GM18873 (cell line): ENCODE measurements around the gene PRDX5.

Experiments
- ATAC-seq: cut with Tn5 transposase; IDR thresholded peaks from one replicate; pipeline ENCODE4 v1.9.1; 2021; ENCODE audit warnings: mild to moderate bottlenecking, moderate library complexity, moderate number of reproducible peaks; ENCODE audit not compliant: unreplicated experiment, low FRiP score

Gene PRDX5

DNA sequence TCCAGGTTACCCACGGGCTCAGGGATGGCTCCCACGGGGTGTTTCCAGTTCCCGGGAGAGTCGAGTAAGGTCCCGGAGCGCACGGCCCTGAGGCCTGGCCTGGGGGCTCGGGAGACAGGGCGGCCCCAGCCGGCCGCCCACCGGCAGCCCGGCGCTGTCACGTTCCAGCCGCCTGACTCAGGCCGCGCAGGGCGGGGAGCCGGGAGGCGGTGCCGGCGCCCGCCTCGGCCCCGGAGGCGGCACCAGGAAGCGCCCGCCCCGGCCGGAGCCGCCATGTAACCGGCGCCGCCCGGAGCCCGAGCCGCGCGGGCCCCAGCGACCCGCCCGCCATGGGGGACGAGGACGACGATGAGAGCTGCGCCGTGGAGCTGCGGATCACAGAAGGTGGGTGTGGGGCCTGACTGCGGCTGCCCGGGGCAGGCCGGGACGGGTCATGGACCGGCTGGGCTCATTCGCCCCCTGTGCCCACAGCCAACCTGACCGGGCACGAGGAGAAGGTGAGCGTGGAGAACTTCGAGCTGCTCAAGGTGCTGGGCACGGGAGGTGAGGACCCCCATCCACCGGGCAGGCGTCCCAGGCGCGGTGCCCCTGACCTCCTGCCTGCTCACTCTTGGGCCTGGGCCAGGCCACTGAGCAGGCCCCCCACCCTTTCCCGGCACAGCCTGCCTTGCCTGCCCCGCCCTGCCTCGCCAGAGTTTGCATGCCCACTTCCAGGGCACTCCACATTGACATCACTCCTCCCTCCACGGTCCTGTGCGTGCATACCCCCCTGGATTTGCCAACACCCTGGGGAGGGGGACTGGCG lies 41.2 kb downstream of the PRDX5 start, which contains the start of gene RPS6KA4:
RPS6KA4 (plus strand) TSS at position 256 of the 805 bp plus-strand sequence; CDS start at position 330, 74 bp downstream.
- ATAC-seq = no peak

DNA sequence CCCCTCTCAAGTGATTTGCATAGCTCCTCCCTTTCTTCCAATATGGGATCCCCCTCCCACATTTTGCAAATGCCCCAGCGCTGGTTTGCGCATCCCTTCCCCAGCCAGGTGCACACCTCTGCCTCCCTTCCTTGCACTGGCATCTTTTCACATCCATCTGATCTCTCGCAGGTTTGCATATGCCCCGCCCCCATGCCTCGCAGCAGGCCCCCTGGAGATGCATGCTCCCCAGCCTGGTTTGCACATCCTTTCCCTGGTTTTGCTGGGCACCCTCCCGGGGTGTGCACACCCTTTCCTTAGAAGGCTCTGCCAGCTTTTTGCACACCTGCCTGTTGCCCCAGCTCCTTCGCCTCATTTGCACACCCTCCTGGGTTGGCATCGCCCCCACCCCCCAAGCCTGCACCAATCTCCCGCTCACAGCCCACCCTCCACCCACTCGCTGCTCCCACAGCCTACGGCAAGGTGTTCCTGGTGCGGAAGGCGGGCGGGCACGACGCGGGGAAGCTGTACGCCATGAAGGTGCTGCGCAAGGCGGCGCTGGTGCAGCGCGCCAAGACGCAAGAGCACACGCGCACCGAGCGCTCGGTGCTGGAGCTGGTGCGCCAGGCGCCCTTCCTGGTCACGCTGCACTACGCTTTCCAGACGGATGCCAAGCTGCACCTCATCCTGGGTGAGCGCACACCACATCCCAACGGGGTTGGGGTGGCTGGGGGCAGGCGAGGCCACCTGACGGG lies 42.0 kb downstream of the PRDX5 start:
- ATAC-seq = no peak

DNA sequence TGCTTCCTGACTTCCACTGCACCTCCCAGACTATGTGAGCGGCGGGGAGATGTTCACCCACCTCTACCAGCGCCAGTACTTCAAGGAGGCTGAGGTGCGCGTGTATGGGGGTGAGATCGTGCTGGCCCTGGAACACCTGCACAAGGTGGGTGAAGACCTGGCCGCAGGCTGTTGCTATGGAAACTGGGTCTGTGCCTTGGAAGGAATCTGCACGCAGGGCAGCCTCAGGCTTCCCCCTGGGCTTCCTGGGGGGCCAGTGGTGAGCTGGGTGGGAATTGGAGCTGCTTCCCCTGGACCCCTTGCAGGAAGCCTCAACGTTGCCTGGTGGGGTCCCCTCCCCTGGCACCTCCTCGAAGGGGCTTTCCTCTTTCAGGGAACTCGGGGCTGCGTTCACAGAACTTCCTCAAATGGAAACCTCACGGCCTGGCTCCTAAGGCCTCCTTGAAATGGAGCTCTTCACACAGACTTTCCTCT lies 42.6 kb downstream of the PRDX5 start:
- no peak for ATAC-seq

DNA sequence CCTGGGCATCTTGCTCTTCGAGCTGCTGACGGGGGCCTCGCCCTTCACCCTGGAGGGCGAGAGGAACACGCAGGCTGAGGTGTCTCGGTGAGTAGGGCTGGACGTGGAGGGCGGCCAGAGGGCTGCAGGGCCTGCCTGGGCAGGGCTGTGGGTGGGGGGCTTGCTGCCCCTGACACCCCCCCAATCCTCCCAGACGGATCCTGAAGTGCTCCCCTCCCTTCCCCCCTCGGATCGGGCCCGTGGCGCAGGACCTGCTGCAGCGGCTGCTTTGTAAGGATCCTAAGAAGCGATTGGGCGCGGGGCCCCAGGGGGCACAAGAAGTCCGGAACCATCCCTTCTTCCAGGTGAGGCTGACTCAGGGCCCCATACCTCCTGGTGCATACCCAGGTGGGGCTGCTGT lies 43.7 kb downstream of the PRDX5 start:
- ATAC-seq = no peak

DNA sequence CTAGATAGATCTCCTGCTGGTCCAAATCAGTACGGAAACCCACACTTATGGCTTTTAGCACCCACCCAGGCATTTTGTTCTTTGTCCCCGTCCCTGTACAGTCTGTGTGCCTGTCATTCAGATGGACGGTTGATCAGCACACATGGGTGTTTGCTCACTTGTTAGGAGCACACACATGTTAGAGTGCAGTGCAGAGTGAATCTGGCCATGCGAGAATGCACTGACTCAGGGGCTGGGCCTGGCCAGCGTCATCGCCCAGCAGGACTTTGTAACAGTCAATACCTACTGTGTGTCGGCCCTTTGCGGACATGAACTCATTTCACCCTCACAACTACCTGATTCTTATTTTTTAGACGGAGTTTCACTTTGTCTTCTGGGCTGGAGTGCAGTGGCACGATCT lies 44.4 kb downstream of the PRDX5 start:
- ATAC-seq = no peak

DNA sequence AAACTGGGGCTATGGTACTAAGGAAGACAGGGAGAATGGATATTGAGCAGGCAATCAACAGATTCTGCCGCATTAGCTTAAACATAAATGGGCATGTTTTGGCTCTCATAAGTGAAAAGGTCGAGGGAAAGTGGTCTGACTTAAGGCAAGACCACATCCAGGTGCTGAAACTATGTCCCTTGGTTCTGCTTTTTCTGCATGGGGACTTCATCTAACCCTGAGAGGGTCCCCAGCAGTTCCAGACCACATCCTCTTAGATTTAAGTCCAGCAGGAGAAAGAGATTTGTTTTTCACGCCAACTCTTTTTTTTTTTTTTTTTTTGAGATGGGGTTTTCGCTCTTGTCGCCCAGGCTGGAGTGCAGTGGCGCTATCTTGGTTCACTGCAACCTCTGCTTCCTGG lies 46.5 kb downstream of the PRDX5 start:
- ATAC-seq = no peak

DNA sequence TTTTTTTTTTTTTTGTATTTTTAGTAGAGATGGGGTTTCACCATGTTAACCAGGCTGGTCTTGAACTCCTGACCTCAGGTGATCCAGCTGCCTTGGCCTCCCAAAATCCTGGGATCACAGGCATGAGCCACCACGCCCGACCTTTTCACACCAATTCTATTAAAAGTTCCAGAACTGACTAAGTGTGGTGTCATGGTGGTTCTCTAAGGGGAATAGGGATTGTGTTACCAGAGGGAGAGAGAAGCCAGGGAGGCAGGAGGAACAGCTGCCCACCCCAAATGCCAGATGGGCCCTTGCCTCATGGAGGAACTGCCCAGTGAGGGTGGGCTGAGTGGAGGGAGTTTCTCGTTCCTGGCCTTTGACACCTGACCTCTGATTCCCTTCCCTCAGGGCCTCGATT lies 47.0 kb downstream of the PRDX5 start:
- no peak for ATAC-seq

DNA sequence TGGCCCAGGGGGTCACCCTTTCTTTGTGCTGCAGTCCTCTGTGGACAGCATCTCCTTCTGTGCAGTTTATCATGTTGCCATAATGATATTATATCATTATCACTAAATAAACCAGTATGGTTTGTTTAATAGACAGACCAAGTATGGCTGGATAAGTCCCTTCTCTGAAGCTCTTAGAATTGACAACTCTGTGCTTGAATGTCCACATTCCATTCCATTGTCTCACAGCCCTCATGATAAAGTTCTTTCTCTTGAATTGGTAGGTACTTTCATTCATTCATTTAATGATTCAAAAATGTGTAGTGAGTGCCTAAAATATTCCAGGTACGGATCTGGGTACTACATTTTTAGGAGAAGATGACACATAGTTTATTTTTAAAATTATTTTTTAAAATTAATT lies 48.8 kb downstream of the PRDX5 start:
- ATAC-seq = no peak

DNA sequence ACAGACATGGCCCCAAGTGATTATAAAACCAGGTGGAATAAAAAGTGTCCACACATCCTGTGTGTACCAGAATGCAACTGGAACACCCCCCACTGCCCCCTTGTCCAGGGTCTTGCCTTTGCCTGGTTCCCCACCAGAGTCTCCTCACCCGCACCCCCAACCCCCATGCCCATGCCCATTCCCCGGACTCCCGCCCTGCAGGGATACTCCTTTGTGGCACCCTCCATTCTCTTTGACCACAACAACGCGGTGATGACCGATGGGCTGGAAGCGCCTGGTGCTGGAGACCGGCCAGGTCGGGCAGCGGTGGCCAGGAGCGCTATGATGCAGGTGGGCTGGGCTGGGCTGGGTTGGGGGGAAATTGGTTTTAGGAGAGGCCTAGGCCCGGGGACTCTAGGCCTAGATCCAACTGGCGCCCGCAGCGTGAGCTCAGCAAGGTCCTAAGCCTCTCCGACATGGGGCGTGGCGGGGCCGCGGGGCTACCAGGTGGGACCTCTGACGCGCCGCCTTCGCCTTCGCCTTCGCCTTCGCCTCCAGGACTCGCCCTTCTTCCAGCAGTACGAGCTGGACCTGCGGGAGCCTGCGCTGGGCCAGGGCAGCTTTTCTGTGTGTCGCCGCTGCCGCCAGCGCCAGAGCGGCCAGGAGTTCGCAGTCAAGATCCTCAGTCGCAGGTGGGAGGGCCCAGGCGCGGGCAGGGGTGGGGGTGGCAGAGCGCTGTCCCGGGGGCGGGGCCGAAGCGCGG lies 50.2 kb downstream of the PRDX5 start:
- ATAC-seq = no peak

DNA sequence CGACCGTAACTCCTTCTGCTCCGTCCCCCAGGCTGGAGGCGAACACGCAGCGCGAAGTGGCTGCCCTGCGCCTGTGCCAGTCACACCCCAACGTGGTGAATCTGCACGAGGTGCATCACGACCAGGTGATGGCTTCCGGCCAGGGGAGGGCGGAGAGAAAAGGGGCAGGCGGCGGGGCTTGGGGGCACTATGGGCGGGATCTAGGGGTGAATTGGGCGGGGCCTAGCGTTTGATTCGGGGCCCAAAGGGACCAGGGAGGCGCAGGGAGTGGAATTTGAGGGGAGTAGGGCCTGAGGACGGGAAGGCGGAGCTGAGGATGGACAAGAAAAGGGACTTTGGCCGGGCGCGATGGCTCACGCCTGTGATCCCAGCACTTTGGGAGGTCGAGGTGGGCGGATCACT lies 50.8 kb downstream of the PRDX5 start:
- ATAC-seq = no peak

DNA sequence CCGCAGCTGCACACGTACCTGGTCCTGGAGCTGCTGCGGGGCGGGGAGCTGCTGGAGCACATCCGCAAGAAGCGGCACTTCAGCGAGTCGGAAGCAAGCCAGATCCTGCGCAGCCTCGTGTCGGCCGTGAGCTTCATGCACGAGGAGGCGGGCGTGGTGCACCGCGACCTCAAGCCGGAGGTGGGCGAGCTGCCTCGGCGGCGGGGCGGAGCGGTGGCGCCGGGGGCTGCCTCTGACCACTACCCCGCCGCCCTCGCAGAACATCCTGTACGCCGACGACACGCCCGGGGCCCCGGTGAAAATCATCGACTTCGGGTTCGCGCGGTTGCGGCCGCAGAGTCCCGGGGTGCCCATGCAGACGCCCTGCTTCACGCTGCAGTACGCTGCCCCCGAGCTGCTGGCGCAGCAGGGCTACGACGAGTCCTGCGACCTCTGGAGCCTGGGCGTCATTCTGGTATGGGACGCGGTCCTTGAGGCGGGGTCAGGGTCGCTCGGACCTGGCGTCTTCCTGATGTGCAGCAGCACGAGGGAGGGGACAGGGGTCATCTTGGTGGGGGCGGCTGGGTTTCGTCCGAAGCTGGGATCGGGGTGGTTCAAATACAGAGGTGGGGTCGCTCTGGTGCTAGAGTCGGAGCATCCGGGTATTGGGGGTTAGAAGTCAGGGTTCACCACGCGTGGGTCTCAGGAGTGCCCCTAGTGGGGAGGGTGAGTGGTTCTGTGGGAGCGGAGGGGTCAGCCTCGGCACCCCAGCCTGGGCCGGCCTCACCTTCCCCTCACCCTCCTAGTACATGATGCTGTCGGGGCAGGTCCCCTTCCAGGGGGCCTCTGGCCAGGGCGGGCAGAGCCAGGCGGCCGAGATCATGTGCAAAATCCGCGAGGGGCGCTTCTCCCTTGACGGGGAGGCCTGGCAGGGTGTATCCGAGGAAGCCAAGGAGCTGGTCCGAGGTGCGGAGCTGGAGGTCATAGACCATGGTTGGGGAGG lies 51.8 kb downstream of the PRDX5 start:
- no peak for ATAC-seq

DNA sequence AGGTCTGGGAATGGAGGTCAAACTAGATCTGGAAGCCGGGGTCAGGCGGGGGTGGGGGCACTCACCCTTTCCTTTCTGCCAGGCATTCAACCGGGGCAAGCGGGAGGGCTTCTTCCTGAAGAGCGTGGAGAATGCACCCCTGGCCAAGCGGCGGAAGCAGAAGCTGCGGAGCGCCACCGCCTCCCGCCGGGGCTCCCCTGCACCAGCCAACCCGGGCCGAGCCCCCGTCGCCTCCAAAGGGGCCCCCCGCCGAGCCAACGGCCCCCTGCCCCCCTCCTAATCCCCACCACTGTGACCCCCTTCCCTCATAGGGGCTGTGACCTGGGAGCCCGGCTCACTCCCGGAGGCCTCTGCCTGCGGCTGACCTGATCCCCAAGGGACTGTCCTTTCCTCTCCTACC lies 53.3 kb downstream of the PRDX5 start:
- ATAC-seq = no peak
